K562 (cell line): ENCODE data around the gene RAPGEF5. TPM values are rescaled to one million over a fixed set of nuclear protein-coding genes. Genes with fewer than 3 reads are reported as not detected.

Experiments used
- ATAC-seq: fragments of 200-7000 bp; cut with Tn5 transposase; 3 replicates; pipeline ENCODE4 v1.9.1; 2020; ENCODE audit warnings: moderate library complexity
- BruUV-seq: library from RNA; stranded (reverse); fragments of 400-500 nt; replicated peaks from 2 replicates; lab custom pipeline; 2021; lab: Mats Ljungman, UMichigan
- CTCF ChIA-PET: fragments of 300-600 bp; formaldehyde crosslinking; extraction: SDS; loops from one replicate; lab custom pipeline; 2021; ENCODE audit warnings: low intra/inter-chr PET ratio; lab: Yijun Ruan, JAX
- POLR2A ChIA-PET: fragments of 300-600, 350-650 bp; sonication (Branson Sonifier 250); formaldehyde crosslinking; extraction: SDS; loops from one replicate; lab custom pipeline; 2021; ENCODE audit warnings: antibody characterized with exemption, inconsistent platforms; lab: Yijun Ruan, JAX
- DNase-seq, 4 experiments: peaks; one replicate each; pipeline versions ENCODE4 v3.0.0 to v3.0.0-alpha.2; 2011 to 2018; ENCODE audit warnings: low spot score in 3 of 4, mixed read lengths in 3 of 4; ENCODE audit errors: extremely low read depth in 1 of 4
- FAIRE-seq: peaks from 2 replicates; lab custom pipeline; 2011; peaks lifted over from hg19 to GRCh38; lab: Jason Lieb, UNC
- H2AFZ ChIP-seq: 2 replicates; pipeline ENCODE4 v1.6.0; 2011; ENCODE audit warnings: low read depth, low read length, control low read depth, inconsistent platforms
- H3K27ac ChIP-seq: fragments of 200-600 bp; 3 replicates; pipeline ENCODE4 v1.8.0; 2011; ENCODE audit warnings: low read depth, mild to moderate bottlenecking, control low read depth, inconsistent platforms, low read length, moderate library complexity, mixed read lengths; ENCODE audit errors: extremely low read depth
- H3K27me3 ChIP-seq, 2 experiments: fragments of 300-600 bp in 1 of 2; 2 replicates in 1 of 2; 3 replicates in 1 of 2; pipeline versions ENCODE4 v1.6.0 to v1.8.0; 2011; ENCODE audit warnings: inconsistent platforms in 2 of 2, low read length in 2 of 2, mild to moderate bottlenecking in 1 of 2, mixed read lengths in 1 of 2, moderate library complexity in 1 of 2; ENCODE audit not compliant: control insufficient read depth in 2 of 2, insufficient read depth in 2 of 2
- H3K36me3 ChIP-seq: fragments of 300-600 bp; 3 replicates; pipeline ENCODE4 v1.8.0; 2011; ENCODE audit warnings: mild to moderate bottlenecking, low read length, inconsistent platforms; ENCODE audit not compliant: control insufficient read depth, insufficient read depth
- H3K4me1 ChIP-seq, 2 experiments: fragments of 200-600 bp in 1 of 2; replicated peaks in 1 of 2; 2 replicates in 1 of 2; 3 replicates in 1 of 2; pipeline versions ENCODE4 v1.5.1 to v1.8.0; 2011; ENCODE audit warnings: inconsistent platforms in 2 of 2, low read length in 2 of 2, mild to moderate bottlenecking in 1 of 2, mixed read lengths in 1 of 2, moderate library complexity in 1 of 2; ENCODE audit not compliant: control insufficient read depth in 2 of 2, insufficient read depth in 2 of 2
- H3K4me2 ChIP-seq: 2 replicates; pipeline ENCODE4 v1.6.1; 2011; ENCODE audit warnings: low read length, control low read depth, inconsistent platforms, mixed read lengths; ENCODE audit not compliant: insufficient read depth
- H3K4me3 ChIP-seq: fragments of 200-600 bp; sonication (generic), shearing (Covaris generic); 2 replicates; pipeline ENCODE4 v1.5.1; 2016; ENCODE audit warnings: control low read depth, inconsistent platforms
- H3K79me2 ChIP-seq: fragments of 200-600 bp; 3 replicates; pipeline ENCODE4 v1.8.0; 2011; ENCODE audit warnings: low read length, inconsistent platforms; ENCODE audit not compliant: control insufficient read depth, insufficient read depth
- H3K9ac ChIP-seq, 2 experiments: 2 replicates each; pipeline versions ENCODE4 v1.6.0 to v1.6.1; 2011; ENCODE audit warnings: low read depth in 2 of 2, low read length in 2 of 2, control low read depth in 1 of 2, inconsistent platforms in 1 of 2, mild to moderate bottlenecking in 1 of 2, mixed read lengths in 1 of 2; ENCODE audit not compliant: insufficient read depth in 1 of 2
- H3K9me1 ChIP-seq: one replicate; pipeline ENCODE4 v1.6.0; 2011; ENCODE audit warnings: inconsistent platforms, mild to moderate bottlenecking, low read length, moderate library complexity; ENCODE audit not compliant: control insufficient read depth, insufficient read depth
- H3K9me3 ChIP-seq: replicated peaks from 2 replicates; pipeline ENCODE4 v1.5.1; 2011; ENCODE audit warnings: low read depth, low read length, inconsistent platforms; ENCODE audit not compliant: control insufficient read depth, insufficient read depth
- H4K20me1 ChIP-seq: replicated peaks from 2 replicates; pipeline ENCODE4 v1.6.1; 2011; ENCODE audit warnings: low read length, inconsistent platforms, mixed read lengths; ENCODE audit not compliant: control insufficient read depth, insufficient read depth
- CHD4 ChIP-seq: fragments of 200-600 bp; sonication (generic); IDR thresholded peaks from 3 replicates; pipeline ENCODE4 v1.6.1; 2012; ENCODE audit warnings: low read depth, mild to moderate bottlenecking, mixed read lengths, low read length, inconsistent platforms; ENCODE audit not compliant: insufficient read depth, insufficient replicate concordance, poor library complexity, severe bottlenecking
- HNRNPUL1 ChIP-seq: fragments of 200-400 bp; formaldehyde crosslinking; IDR thresholded peaks from 2 replicates; pipeline ENCODE4 v1.6.1; 2017; ENCODE audit warnings: low read length
- MITF ChIP-seq: IDR thresholded peaks from 2 replicates; pipeline ENCODE4 v1.6.1; 2014; ENCODE audit warnings: antibody characterized with exemption
- PREB ChIP-seq: sonication (generic); formaldehyde crosslinking; IDR thresholded peaks from 2 replicates; pipeline ENCODE4 v1.8.1; 2023; ENCODE audit warnings: mild to moderate bottlenecking, missing genetic modification reagents
- RHOXF2B ChIP-seq: fragments of 250-450 bp; sonication (Bioruptor Pico); conservative IDR thresholded peaks from 2 replicates; pipeline ENCODE4 v1.5.1; 2021
- SMARCA5 ChIP-seq: fragments of 450-650 bp; IDR thresholded peaks from 2 replicates; pipeline ENCODE4 v1.6.1; 2016
- TEAD2 ChIP-seq: fragments of 450-650 bp; IDR thresholded peaks from 2 replicates; pipeline ENCODE4 v1.6.1; 2016; ENCODE audit warnings: missing genetic modification characterization, control low read depth, missing compliant biosample characterization
- ZBTB9 ChIP-seq: fragments of 450-650 bp; formaldehyde crosslinking; IDR thresholded peaks from 2 replicates; pipeline ENCODE4 v1.4.0; 2020; ENCODE audit warnings: mild to moderate bottlenecking, moderate library complexity
- WGBS: fragments of 100-300 bp; shearing (Covaris generic); methylation state at CpG from one replicate; pipeline ENCODE4 v1.1.6; 2016; ENCODE audit warnings: low coverage, mixed read lengths; ENCODE audit not compliant: insufficient coverage; ENCODE audit errors: missing lambda C conversion rate; 5-methylcytosine and 5-hydroxymethylcytosine counted together
- in situ Hi-C: fragments of 300-500 bp; cut with MboI; formaldehyde crosslinking; loops from 4 replicates; pipeline ENCODE4 v1.15.0; 2018; ENCODE audit warnings: inconsistent platforms, mixed read lengths
- intact Hi-C: fragments of 100-400 bp; cut with micrococcal nuclease; formaldehyde crosslinking; loops from 2 replicates; pipeline ENCODE4 v1.14.2; 2022
- polyA plus RNA-seq, 8 experiments: library from polyadenylated mRNA; depleted of rRNA in 4 of 8; stranded (reverse) in 5 of 8; unstranded in 3 of 8; fragments of >200 nt; fragmentation: Nextera tagmentation in 2 of 8; fragmentation: Illumina TruSeq in 1 of 8; extraction: Ambion mirVana in 2 of 8; extraction: Trizol in 1 of 8; gene quantifications; 2 replicates each; pipeline versions ENCODE4 v1.2.1 to v1.2.3, GENCODE V29; 2011 to 2014; ENCODE audit warnings: inconsistent platforms in 1 of 8, missing spikeins in 1 of 8
- total RNA-seq, 7 experiments: library from RNA; depleted of rRNA in 6 of 7; stranded (reverse); fragments of >200 nt in 6 of 7; fragmentation: Illumina TruSeq in 2 of 7; extraction: Trizol in 2 of 7; gene quantifications; 2 replicates each; pipeline versions ENCODE4 v1.2.1 to v1.2.3, GENCODE V29; 2011 to 2021; ENCODE audit warnings: low replicate concordance in 1 of 7
- TF ChIP-seq, protein P1 (sequence below): fragments of 450-650 bp; IDR thresholded peaks from 2 replicates; pipeline ENCODE4 v1.6.1; 2016; ENCODE audit warnings: low read depth, mild to moderate bottlenecking, moderate library complexity
- TF ChIP-seq, protein P2 (sequence below): fragments of 250-450 bp; sonication (Bioruptor Pico); IDR thresholded peaks from 2 replicates; pipeline ENCODE4 v1.8.0; 2021; ENCODE audit warnings: mild to moderate bottlenecking, moderate library complexity
- TF ChIP-seq, protein P3 (sequence below): sonication (generic); formaldehyde crosslinking; IDR thresholded peaks from 2 replicates; pipeline ENCODE4 v1.8.1; 2023; ENCODE audit warnings: mild to moderate bottlenecking, missing genetic modification reagents

RAPGEF5 gene
- total and polyA plus RNA-seq, 9 of the 15 experiments (the other 6 are each of a cell fraction or from before 2014, with no cell fraction given), result 0.39 to 2.0 (median 1.1) TPM

GRCh38 chr7:22196429-22196828 is 160.5 kb downstream of the RAPGEF5 start:
- FAIRE-seq (no peak), DNase-seq (no peak), ATAC-seq (no peak)
- Histone ChIP-seq H3K36me3 (no peaks in the 10 kb centered on the region), H3K9ac (no peak overlapping the region), H3K9me1 (no peaks in the 10 kb centered on the region), H3K79me2 (no peaks in the 10 kb centered on the region), H3K9me3 (no peaks in the 10 kb centered on the region), H2AFZ (no peak overlapping the region), H3K4me3 (no peak overlapping the region), H4K20me1 (no peaks in the 10 kb centered on the region), H3K4me1 (no peaks in the 10 kb centered on the region), H3K27me3 (peaks cover 0 to 5% of the 10 kb centered on the region in 2 experiments; a peak in 1 of 5 replicates), H3K27ac (no peak overlapping the region), H3K4me2 (no peak overlapping the region)
- in situ Hi-C loops (no loop called here), intact Hi-C loops (no loop called here)
- ChIA-PET POLR2A (interaction anchor here (0.5 kb wide), 1 partner anchor 393 kb away, joined by 3 read pairs; no protein-coding TSS in a partner anchor), CTCF (no interaction called here)
- TF ChIP-seq CHD4, result no peak
- TF ChIP-seq, protein P1, sequence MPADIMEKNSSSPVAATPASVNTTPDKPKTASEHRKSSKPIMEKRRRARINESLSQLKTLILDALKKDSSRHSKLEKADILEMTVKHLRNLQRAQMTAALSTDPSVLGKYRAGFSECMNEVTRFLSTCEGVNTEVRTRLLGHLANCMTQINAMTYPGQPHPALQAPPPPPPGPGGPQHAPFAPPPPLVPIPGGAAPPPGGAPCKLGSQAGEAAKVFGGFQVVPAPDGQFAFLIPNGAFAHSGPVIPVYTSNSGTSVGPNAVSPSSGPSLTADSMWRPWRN, result no peak
- no peak for TF ChIP-seq HNRNPUL1
- no peak for TF ChIP-seq SMARCA5
- TF ChIP-seq PREB (CRISPR knock-in tag), result no peak
- TF ChIP-seq, protein P2, sequence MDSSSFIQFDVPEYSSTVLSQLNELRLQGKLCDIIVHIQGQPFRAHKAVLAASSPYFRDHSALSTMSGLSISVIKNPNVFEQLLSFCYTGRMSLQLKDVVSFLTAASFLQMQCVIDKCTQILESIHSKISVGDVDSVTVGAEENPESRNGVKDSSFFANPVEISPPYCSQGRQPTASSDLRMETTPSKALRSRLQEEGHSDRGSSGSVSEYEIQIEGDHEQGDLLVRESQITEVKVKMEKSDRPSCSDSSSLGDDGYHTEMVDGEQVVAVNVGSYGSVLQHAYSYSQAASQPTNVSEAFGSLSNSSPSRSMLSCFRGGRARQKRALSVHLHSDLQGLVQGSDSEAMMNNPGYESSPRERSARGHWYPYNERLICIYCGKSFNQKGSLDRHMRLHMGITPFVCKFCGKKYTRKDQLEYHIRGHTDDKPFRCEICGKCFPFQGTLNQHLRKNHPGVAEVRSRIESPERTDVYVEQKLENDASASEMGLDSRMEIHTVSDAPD (CRISPR knock-in tag), result no peak
- TF ChIP-seq ZBTB9 (CRISPR knock-in tag), result no peak
- TF ChIP-seq MITF, result no peak
- no peak for TF ChIP-seq TEAD2 (tag)
- TF ChIP-seq, protein P3, sequence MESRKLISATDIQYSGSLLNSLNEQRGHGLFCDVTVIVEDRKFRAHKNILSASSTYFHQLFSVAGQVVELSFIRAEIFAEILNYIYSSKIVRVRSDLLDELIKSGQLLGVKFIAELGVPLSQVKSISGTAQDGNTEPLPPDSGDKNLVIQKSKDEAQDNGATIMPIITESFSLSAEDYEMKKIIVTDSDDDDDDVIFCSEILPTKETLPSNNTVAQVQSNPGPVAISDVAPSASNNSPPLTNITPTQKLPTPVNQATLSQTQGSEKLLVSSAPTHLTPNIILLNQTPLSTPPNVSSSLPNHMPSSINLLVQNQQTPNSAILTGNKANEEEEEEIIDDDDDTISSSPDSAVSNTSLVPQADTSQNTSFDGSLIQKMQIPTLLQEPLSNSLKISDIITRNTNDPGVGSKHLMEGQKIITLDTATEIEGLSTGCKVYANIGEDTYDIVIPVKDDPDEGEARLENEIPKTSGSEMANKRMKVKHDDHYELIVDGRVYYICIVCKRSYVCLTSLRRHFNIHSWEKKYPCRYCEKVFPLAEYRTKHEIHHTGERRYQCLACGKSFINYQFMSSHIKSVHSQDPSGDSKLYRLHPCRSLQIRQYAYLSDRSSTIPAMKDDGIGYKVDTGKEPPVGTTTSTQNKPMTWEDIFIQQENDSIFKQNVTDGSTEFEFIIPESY (CRISPR knock-in tag), result no peak
- TF ChIP-seq RHOXF2B (CRISPR knock-in tag), result no peak
- 50% methylated on average over 6 of the region's 6 CpGs for WGBS
- no TSS peak for BruUV-seq
